ENCODE results near the gene STX8. TPM values are rescaled to one million over a fixed set of nuclear protein-coding genes. Genes with fewer than 3 reads are reported as not detected.
A peak's percentile ranks its signal among the peaks of the same experiment; 100 is the strongest.

STX8 gene
- total RNA-seq, 2 experiments from 2014 or later, result 59.6 to 71.5 TPM

GRCh38 chr17:9512323-9513168 is 63.1 kb downstream of the STX8 start:
- CTCF ChIA-PET, result interaction anchor here (1.4 to 1.6 kb wide), 3 partner anchors 10 to 515 kb away, joined by 4 to 6 read pairs (median 4); no protein-coding TSS in a partner anchor
- Mint-ChIP-seq H3K4me1 (ENCODE audit: low read depth) (peaks cover 26% of the 10 kb centered on the region), H3K27me3 (no peaks in the 10 kb centered on the region), H3K27ac (no peak overlapping the region), H3K4me3 (no peak overlapping the region), H3K36me3 (ENCODE audit: low read depth) (peaks cover 34% of the 10 kb centered on the region), H3K9me3 (peaks cover 29% of the 10 kb centered on the region)
- DNase-seq, result peak; percentile 11
- POLR2A ChIA-PET, result no interaction called here
- intact Hi-C loops (cut with micrococcal nuclease), result no loop called here
- no peak for ATAC-seq
- no peak for TF ChIP-seq CTCF (IDR thresholded peaks at IDR 0.05)

- H3K27ac Mint-ChIP-seq, result no peak overlapping the region
These were observed 66.3 kb downstream of the STX8 start for GRCh38 chr17:9509236-9509816.

GRCh38 chr17:9499041-9499440 is 76.6 kb downstream of the STX8 start:
- no peak overlapping the region for H3K4me3 Mint-ChIP-seq
- H3K27ac Mint-ChIP-seq, result no peak overlapping the region
- TF ChIP-seq CTCF (IDR thresholded peaks at IDR 0.05), result no peak
- intact Hi-C loops (cut with micrococcal nuclease), result loop anchor here (10.0 kb wide), 1 partner anchor 64 kb away; no protein-coding TSS in a partner anchor
- no peaks in the 10 kb centered on the region for H3K27me3 Mint-ChIP-seq
- ATAC-seq (no peak), DNase-seq (no peak)
- CTCF ChIA-PET, result no interaction called here
- POLR2A ChIA-PET, result interaction anchor here (0.6 kb wide), 1 partner anchor 694 kb away, joined by 3 read pairs; no protein-coding TSS in a partner anchor
- no peaks in the 10 kb centered on the region for H3K4me1 Mint-ChIP-seq (ENCODE audit: low read depth)
- peaks cover 7% of the 10 kb centered on the region for H3K36me3 Mint-ChIP-seq (ENCODE audit: low read depth)
- no peaks in the 10 kb centered on the region for H3K9me3 Mint-ChIP-seq

More at GRCh38 chr17:9509236-9509816, 66.3 kb downstream of the STX8 start:
- POLR2A ChIA-PET, result no interaction called here
- DNase-seq, result no peak
- Mint-ChIP-seq H3K4me3 (no peak overlapping the region), H3K27me3 (no peaks in the 10 kb centered on the region), H3K36me3 (ENCODE audit: low read depth) (peaks cover 41% of the 10 kb centered on the region), H3K4me1 (ENCODE audit: low read depth) (peaks cover 20% of the 10 kb centered on the region), H3K9me3 (peaks cover 30% of the 10 kb centered on the region)
- no peak for ATAC-seq
- TF ChIP-seq CTCF (IDR thresholded peaks at IDR 0.05), result no peak
- CTCF ChIA-PET, result interaction anchor here (1.3 kb wide), 1 partner anchor 20 kb away, joined by 3 read pairs; no protein-coding TSS in a partner anchor
- intact Hi-C loops (cut with micrococcal nuclease), result no loop called here

- TF ChIP-seq CTCF (IDR thresholded peaks at IDR 0.05), result no peak
- H3K27me3 Mint-ChIP-seq, result no peaks in the 10 kb centered on the region
- no peak overlapping the region for H3K27ac Mint-ChIP-seq
- H3K4me3 Mint-ChIP-seq, result no peak overlapping the region
- H3K36me3 Mint-ChIP-seq (ENCODE audit: low read depth), result peaks cover 7% of the 10 kb centered on the region
- ATAC-seq (no peak), DNase-seq (no peak)
- ChIA-PET CTCF (no interaction called here), POLR2A (interaction anchor here (0.6 kb wide), 1 partner anchor 695 kb away, joined by 3 read pairs; no protein-coding TSS in a partner anchor)
- H3K4me1 Mint-ChIP-seq (ENCODE audit: low read depth), result no peaks in the 10 kb centered on the region
- H3K9me3 Mint-ChIP-seq, result no peaks in the 10 kb centered on the region
- intact Hi-C loops (cut with micrococcal nuclease), result loop anchor here (10.0 kb wide), 1 partner anchor 64 kb away; no protein-coding TSS in a partner anchor
These were observed 77.1 kb downstream of the STX8 start for GRCh38 chr17:9498490-9498889.

GRCh38 chr17:9488556-9488955 is 87.1 kb downstream of the STX8 start:
- Mint-ChIP-seq H3K9me3 (no peaks in the 10 kb centered on the region), H3K27ac (no peak overlapping the region), H3K4me1 (ENCODE audit: low read depth) (no peaks in the 10 kb centered on the region), H3K27me3 (no peaks in the 10 kb centered on the region), H3K36me3 (ENCODE audit: low read depth) (peaks cover 19% of the 10 kb centered on the region), H3K4me3 (no peak overlapping the region)
- CTCF ChIA-PET, result no interaction called here
- POLR2A ChIA-PET, result no interaction called here
- no peak for ATAC-seq
- no peak for TF ChIP-seq CTCF (IDR thresholded peaks at IDR 0.05)
- DNase-seq, result no peak
- intact Hi-C loops (cut with micrococcal nuclease), result no loop called here

All from activated CD8-positive, alpha-beta T cell treated with anti-CD3 and anti-CD28 coated beads for 36 hours (primary cell).